Gastrocnemius medialis (tissue), 4 donors: ENCODE data around the gene C10orf105. TPM values are rescaled to one million over a fixed set of nuclear protein-coding genes. Genes with fewer than 3 reads are reported as not detected.
A peak's percentile ranks its signal among the peaks of the same experiment; 100 is the strongest.

Source experiments
- ATAC-seq, 2 donors: fragments of 150-250 bp; one replicate each; pipeline ENCODE4 v1.9.1; 2016
- DNase-seq, 2 donors: peaks; one replicate each; pipeline ENCODE4 v3.0.0-alpha.2; 2019
- H3K27ac ChIP-seq, 4 donors: fragments of 200-600 bp; sonication (generic); 1 replicate in 1 of 4; 2 replicates in 3 of 4; pipeline ENCODE4 v1.5.1; 2016 to 2018; ENCODE audit warnings: mild to moderate bottlenecking in 2 of 4, moderate library complexity in 1 of 4
- H3K27me3 ChIP-seq, 3 donors: fragments of 200-600 bp; sonication (generic) in 2 of 3; 1 replicate in 1 of 3; 2 replicates in 2 of 3; pipeline versions ENCODE4 v1.5.1 to v1.6.0; 2016 to 2019; ENCODE audit warnings: mild to moderate bottlenecking in 1 of 3, moderate library complexity in 1 of 3
- H3K36me3 ChIP-seq, 2 donors: fragments of 200-600 bp; sonication (generic) in 1 of 2; one replicate each; pipeline ENCODE4 v1.5.1; 2017 to 2018
- H3K4me1 ChIP-seq, 2 donors: fragments of 200-600 bp; sonication (generic) in 1 of 2; one replicate each; pipeline ENCODE4 v1.5.1; 2016 to 2017; ENCODE audit warnings: mild to moderate bottlenecking in 2 of 2
- H3K4me3 ChIP-seq, 4 donors: fragments of 200-600 bp; sonication (generic) in 3 of 4; 1 replicate in 1 of 4; 2 replicates in 3 of 4; pipeline ENCODE4 v1.5.1; 2016 to 2019; ENCODE audit warnings: mild to moderate bottlenecking in 2 of 4
- H3K9me3 ChIP-seq, 3 donors: fragments of 200-600 bp; sonication (generic) in 2 of 3; 1 replicate in 1 of 3; 2 replicates in 2 of 3; pipeline ENCODE4 v1.5.1; 2016 to 2019
- POLR2A ChIP-seq, 2 donors: fragments of 450-650 bp; IDR thresholded peaks; one replicate each; pipeline ENCODE4 v1.6.1; 2017; ENCODE audit warnings: antibody characterized with exemption in 2 of 2, mild to moderate bottlenecking in 2 of 2, moderate library complexity in 2 of 2
- in situ Hi-C, 4 donors: fragments of 200-750 bp; cut with MboI; loops; one replicate each; pipeline versions ENCODE4 v1.15.0 to v1.8.0; 2017; ENCODE audit warnings: low sequenced_read_pairs in 4 of 4
- intact Hi-C: fragments of 100-400 bp; cut with DNase I; formaldehyde crosslinking; loops from one replicate; pipeline ENCODE4 v1.15.1; 2023; ENCODE audit warnings: low total_unique reads
- total RNA-seq, 4 donors: library from RNA; depleted of rRNA; stranded (reverse); fragments of >200 nt; gene quantifications; one replicate each; pipeline versions ENCODE4 v1.1.0 to v1.2.3, GENCODE V29; 2016
- TF ChIP-seq, protein P1 (sequence below), 5 experiments: fragments of 450-650 bp in 3 of 5; fragments of 200-600 bp in 2 of 5; sonication (generic) in 2 of 5; IDR thresholded peaks in 4 of 5; conservative IDR thresholded peaks in 1 of 5; 1 replicate in 4 of 5; 2 replicates in 1 of 5; pipeline ENCODE4 v1.5.1; 2016 to 2019; ENCODE audit warnings: antibody characterized with exemption in 5 of 5, mild to moderate bottlenecking in 3 of 5, moderate library complexity in 3 of 5

The C10orf105 gene
- total RNA-seq, 4 donors from 2014 or later: not detected

DNA sequence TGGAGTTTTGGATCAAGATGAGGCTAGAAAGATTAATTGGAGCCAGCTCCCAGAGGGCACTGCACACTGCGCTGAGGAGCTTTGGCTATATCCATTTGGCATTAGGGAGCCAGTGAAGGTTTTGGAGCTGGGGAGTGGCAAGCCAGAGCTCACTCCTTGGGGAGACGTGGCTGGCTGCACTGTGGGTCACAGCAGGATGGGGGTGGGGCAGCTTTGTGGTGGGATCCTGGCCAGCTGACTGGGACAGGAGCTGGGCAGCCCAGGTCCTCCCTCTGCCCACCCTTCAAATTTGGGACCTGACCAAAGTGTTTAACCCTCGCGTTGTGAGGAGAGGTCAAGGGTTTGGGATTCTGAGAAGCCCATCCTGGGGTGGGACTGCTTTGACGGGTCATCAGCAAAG, 5.0 kb downstream of the C10orf105 start:
- DNase-seq (no peak), ATAC-seq (no peak)
- H3K4me3 ChIP-seq: no peak overlapping the region
- no peaks in the 10 kb centered on the region for H3K9me3 ChIP-seq
- TF ChIP-seq, protein P1, sequence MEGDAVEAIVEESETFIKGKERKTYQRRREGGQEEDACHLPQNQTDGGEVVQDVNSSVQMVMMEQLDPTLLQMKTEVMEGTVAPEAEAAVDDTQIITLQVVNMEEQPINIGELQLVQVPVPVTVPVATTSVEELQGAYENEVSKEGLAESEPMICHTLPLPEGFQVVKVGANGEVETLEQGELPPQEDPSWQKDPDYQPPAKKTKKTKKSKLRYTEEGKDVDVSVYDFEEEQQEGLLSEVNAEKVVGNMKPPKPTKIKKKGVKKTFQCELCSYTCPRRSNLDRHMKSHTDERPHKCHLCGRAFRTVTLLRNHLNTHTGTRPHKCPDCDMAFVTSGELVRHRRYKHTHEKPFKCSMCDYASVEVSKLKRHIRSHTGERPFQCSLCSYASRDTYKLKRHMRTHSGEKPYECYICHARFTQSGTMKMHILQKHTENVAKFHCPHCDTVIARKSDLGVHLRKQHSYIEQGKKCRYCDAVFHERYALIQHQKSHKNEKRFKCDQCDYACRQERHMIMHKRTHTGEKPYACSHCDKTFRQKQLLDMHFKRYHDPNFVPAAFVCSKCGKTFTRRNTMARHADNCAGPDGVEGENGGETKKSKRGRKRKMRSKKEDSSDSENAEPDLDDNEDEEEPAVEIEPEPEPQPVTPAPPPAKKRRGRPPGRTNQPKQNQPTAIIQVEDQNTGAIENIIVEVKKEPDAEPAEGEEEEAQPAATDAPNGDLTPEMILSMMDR (IDR thresholded peaks at IDR 0.05 in 4 of 5, conservative IDR thresholded peaks at IDR 0.05 in 1 of 5): no peak
- no peaks in the 10 kb centered on the region for H3K27me3 ChIP-seq
- in situ Hi-C loops (no loop called here), intact Hi-C loops (loop anchor here (5.0 kb wide), 1 partner anchor 402 kb away; no protein-coding TSS in a partner anchor)
- peaks cover 27 to 36% of the 10 kb centered on the region in 2 donors for H3K4me1 ChIP-seq
- H3K27ac ChIP-seq: peak overlapping the region; percentile 71 to 81 (median 80)
- no peaks in the 10 kb centered on the region for H3K36me3 ChIP-seq

DNA sequence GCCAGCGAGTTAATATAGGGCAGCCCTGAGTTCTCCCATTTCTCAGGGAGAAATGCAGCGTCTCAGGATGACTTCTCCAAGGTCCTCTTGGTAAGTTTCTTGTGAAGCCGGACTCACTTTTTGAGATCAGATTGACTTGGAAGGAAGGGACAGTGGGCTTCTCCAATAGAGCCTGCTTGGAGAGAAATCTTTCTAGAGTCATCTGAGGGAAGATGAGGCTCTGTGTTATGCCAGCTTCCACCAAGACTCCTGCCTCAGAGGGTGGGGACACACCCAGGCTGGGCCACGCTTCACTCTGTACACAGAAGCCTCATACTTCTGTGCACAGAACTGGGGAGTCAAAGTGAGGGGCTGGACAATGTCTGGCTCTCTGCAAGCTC, 5.6 kb downstream of the C10orf105 start:
- in situ Hi-C loops: no loop called here
- ATAC-seq: no peak
- no peak for DNase-seq
- Histone ChIP-seq H3K36me3 (no peaks in the 10 kb centered on the region), H3K27me3 (no peaks in the 10 kb centered on the region), H3K9me3 (no peaks in the 10 kb centered on the region), H3K4me3 (no peak overlapping the region), H3K4me1 (peaks cover 27 to 36% of the 10 kb centered on the region in 2 donors), H3K27ac (peak overlapping the region; percentile 71 to 81 (median 80))
- TF ChIP-seq, protein P1 (IDR thresholded peaks at IDR 0.05 in 4 of 5, conservative IDR thresholded peaks at IDR 0.05 in 1 of 5): no peak
- no peak for TF ChIP-seq POLR2A (IDR thresholded peaks at IDR 0.05)
- intact Hi-C loops: loop anchor here (5.0 kb wide), 1 partner anchor 402 kb away; no protein-coding TSS in a partner anchor

DNA sequence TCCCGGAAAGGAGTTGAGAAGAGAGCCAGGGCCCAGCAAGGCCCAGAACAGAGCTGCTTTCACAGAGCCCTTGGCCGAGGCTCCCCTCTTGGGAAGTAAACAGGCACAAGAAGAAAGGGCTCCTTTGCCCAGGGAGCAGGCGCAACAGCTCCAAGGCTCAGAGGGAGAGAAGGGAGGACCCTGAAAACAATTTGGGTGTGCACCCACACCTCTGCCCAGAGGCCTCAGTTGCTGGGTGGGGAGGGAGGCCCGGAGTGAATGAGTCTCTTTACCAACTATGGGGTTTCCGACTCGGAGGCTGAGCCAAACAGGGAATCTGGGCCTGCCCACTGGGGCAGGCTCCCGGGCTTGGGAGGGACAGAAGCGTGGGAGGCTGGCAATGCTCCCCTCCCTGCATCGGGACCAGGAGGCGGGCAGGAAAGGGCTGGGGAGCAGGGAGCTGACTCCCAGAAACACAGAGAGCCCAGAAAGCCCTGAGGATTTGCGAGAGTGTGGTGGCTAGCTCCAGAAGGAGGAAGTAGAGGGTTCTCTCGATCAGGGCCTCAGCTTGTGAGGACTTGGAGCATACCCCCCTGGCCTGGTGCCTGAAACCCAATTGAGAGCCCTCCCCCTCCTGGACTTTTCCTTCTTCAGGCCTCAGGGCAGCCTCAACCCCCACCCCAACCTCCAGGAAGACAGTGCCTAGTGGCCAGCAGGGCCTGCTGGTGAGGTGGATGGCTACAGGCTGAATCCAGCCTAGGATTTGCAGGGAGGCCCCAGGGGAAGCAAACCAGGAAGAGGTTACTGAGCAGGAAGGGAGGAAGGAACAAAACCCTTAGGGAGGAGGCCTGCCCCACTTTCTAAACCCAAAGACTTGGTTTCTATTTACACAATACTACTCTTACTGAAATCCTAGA, 6.2 kb downstream of the C10orf105 start:
- Histone ChIP-seq H3K4me3 (no peak overlapping the region), H3K9me3 (no peaks in the 10 kb centered on the region), H3K27ac (peak overlapping the region; percentile 71 to 81 (median 80)), H3K4me1 (peaks cover 26 to 31% of the 10 kb centered on the region in 2 donors), H3K36me3 (no peaks in the 10 kb centered on the region), H3K27me3 (no peaks in the 10 kb centered on the region)
- in situ Hi-C loops (no loop called here), intact Hi-C loops (loop anchor here (2.0 to 5.0 kb wide), 2 partner anchors 59 to 401 kb away; partner anchors contain the start of gene VSIR)
- TF ChIP-seq, protein P1 (IDR thresholded peaks at IDR 0.05 in 4 of 5, conservative IDR thresholded peaks at IDR 0.05 in 1 of 5): no peak
- TF ChIP-seq POLR2A (IDR thresholded peaks at IDR 0.05): peak in 1 of 2 donors; percentile 4
- peak; percentile 59 to 68 for ATAC-seq
- DNase-seq: peak; percentile 35 to 72

DNA sequence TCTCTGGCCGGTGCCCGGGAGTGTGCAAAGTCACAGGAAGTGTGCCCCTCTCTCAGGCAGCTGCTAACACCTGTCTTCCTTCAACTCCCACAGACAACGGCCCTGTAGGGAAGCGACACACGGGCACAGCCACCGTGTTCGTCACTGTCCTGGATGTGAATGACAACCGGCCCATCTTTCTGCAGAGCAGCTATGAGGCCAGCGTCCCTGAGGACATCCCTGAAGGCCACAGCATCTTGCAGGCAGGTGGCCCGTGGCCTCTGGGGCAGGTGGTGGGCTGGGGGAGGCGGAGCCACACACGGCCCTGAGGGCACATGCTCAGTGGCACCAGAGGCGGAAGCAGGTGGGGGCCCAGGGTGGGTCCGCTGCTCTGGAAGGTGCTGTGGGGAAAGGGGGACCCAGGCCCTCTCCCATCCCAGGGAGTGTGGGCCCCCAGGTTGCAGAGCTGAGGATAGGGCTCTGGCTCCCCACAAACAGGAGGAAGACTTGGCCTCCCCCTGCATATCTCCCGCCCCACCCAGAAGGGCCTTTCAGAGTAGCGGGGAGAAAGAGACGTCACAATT, 6.9 kb downstream of the C10orf105 start:
- no peaks in the 10 kb centered on the region for H3K9me3 ChIP-seq
- intact Hi-C loops (loop anchor here (2.0 to 5.0 kb wide), 2 partner anchors 60 to 400 kb away; partner anchors contain the start of gene VSIR), in situ Hi-C loops (no loop called here)
- peak overlapping the region; percentile 71 to 81 (median 80) for H3K27ac ChIP-seq
- peaks cover 27 to 28% of the 10 kb centered on the region in 2 donors for H3K4me1 ChIP-seq
- no peaks in the 10 kb centered on the region for H3K36me3 ChIP-seq
- TF ChIP-seq, protein P1 (IDR thresholded peaks at IDR 0.05 in 4 of 5, conservative IDR thresholded peaks at IDR 0.05 in 1 of 5): no peak
- TF ChIP-seq POLR2A (IDR thresholded peaks at IDR 0.05): no peak
- H3K27me3 ChIP-seq: no peaks in the 10 kb centered on the region
- ATAC-seq: no peak
- no peak for DNase-seq
- no peak overlapping the region for H3K4me3 ChIP-seq
